HG03521 (cell line): ENCODE results near the gene CD93.

Experiments
- ATAC-seq: cut with Tn5 transposase; IDR thresholded peaks from one replicate; pipeline ENCODE4 v1.9.1; 2021; ENCODE audit warnings: mild to moderate bottlenecking, moderate library complexity; ENCODE audit not compliant: unreplicated experiment

The CD93 gene

DNA sequence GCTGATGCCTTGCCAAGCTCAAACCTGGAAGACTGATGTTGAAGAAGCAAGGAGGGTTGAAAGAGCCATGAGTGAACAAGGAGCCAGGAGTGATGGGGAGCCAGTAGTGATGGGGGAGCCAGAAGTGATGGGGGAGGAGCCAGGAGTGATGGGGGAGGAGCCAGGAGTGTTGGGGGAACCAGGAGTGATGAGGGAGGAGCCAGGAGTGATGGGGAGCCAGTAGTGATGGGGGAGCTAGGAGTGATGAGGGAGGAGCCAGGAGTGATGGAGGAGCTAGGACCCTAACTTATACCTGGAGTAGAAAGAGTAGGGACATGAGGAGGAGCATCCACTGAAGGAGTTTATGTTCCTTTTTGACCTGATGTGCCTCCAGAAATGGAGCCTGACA is 14.6 kb upstream of the CD93 start:
- ATAC-seq: no peak

DNA sequence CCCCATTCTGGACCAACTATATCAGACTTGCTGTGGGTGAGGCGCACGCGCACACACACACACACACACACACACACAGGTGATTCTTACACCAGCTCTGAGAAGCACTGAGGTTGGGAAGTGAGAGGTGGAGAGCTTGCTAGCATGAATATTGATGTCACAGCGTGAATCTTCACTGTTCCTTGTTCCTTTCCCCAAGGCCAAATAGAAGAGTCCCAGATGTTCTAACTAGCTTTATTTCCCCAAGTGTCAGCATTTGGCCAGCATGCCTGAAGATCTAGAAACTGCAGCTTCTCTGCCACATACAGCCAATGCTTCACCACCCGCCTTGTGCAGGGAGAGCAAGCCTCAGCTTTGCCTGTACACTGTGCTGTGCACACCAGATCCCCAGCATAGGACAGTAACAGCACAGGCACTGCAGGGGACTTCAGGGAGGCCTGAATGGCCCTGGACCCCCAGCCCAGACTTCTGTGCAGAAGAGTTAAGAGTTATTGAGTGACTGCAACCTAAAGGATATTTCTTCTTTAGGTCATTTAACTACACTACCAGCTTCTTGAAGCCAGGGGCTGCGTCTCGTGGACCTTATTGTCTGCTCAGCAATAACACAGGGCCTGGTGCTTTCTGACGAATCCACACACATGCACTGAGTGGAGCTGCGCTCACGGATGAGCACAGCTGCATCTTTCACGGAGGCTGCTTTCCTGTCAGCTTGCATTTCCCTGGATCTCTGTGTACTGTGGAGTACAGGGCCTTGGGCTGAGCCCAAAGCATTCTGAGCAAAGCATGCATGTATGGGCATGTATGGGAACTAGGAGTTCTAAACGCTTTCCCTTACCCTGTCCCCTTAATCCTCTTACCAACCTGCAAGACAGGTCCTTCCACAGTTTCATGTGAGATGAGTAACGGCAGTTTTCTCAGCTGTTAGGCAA is 13.9 kb upstream of the CD93 start:
- ATAC-seq: no peak

DNA sequence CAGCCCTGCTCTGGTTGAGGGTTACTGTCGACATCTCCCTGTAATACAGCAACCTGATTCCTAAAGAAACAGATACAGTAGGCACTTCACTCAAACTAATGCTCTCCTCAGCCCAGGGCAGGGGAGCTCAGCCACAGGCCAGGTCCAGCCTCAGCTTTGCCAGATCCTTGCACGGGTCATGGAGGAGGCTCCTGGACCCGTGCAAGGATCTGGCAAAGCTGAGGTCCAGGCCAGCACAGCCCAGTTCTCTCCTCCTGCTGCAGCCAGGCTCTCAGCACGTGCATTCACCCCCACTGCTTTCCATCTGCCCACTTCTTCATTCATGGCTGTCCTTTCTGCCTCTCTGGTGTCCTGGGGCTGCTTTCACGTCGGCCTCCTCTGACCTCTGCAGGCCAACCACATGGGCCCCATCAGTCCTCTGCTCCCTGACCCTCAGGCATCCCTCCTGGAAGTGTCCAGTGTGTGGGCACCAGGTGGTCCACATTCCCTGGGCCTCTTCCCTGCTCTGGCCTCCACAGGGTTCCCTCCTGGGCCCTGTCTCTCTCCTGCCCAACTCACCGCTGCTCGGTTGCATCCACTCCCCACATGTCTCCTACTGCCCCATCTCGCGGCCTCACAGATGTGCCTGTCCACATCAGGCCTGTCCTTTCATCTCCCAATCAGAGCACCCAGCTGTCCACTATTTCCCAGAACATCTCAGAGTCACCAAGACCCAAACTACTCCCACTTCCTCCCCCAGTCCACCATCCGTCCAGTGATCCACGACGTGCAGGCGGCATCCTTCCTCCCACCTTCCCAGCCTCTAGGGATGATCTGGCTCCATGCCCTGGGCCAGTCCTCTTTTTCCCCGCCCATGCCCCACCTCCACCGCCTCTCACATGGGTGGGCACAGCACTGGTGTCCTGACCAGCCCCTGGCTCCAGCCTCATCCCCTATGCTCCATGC is 11.8 kb upstream of the CD93 start:
- ATAC-seq: no peak

DNA sequence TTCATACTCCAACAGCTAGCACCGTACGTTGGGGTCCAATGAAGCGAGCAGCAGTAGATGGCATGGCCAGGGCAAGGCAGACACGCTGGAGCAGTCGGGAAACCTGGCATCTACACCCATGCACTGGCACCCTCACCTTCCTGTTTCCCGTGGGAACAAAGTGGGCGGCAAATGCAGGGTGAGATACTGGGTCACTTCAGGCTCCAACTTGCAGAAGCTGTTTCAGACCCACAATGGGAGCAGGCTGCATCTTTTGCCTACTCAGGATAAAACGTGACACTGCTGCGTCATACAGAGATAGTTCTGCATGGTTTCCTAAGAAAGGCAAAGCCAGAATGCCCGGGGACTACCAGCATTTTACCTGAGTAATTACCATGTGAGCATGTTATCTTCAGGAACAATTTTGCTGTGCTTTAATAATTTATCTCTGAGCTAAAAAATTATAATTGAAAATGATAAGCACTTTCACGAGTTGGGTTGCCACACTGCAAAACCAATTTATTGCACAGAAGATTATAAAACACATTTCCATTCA is 10.9 kb upstream of the CD93 start:
- ATAC-seq: no peak

DNA sequence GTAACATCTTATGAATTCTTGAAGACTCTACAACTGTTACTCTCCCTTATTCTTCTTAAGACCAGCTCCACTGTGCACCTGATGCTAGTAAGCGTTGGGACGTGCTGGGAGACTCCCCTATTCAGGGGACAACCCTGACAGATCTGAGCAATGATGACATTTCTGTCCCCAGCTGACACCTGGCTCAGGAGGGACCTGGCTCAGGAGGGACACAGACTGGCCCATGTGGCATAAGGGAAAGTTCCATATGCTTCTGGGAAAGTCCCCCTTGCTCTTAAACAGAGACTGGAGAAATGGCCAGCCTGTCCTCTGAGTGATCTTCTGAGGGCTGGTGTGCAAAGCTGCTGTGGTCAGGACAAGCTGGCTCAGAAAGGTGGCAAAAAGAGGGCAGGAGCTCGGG is 10.0 kb upstream of the CD93 start:
- no peak for ATAC-seq

DNA sequence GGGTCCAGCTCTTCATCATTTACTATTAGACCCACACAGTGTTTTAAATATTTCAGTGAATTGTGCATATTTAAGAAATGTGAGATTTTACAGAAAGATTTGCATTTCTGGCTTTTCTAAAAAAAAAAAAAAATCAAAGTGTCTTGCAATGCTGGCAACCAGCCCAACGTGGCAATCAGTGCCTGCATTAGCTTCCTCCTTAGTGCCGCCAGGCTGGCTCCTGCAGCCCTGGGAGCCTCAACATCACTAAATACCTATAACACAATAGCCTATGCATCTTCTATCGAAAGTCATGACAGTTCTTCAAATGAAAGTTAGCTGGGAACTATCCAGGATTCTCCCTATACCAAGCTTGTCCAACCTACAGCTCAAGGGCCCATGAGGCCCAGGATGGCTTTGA is 9.4 kb upstream of the CD93 start:
- no peak for ATAC-seq

DNA sequence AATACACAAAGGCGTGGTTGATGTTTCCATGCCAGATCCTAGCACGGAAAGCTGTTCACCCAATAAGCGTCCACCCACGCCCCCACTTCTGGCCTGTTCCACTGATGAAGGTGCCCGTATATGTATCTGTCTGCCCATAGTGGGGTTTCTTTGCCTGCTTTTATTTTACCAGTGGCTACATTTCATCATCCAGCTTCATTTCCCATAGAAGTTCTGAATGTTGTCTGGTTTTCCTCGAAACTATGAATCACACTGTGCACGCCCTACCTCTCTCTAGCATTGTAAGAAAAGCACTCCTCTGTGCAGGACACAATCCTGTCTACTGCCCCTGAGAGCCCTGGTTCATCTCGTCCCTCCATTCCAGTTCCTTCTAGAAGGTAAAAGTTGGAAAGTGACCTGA is 8.8 kb upstream of the CD93 start:
- ATAC-seq: no peak

DNA sequence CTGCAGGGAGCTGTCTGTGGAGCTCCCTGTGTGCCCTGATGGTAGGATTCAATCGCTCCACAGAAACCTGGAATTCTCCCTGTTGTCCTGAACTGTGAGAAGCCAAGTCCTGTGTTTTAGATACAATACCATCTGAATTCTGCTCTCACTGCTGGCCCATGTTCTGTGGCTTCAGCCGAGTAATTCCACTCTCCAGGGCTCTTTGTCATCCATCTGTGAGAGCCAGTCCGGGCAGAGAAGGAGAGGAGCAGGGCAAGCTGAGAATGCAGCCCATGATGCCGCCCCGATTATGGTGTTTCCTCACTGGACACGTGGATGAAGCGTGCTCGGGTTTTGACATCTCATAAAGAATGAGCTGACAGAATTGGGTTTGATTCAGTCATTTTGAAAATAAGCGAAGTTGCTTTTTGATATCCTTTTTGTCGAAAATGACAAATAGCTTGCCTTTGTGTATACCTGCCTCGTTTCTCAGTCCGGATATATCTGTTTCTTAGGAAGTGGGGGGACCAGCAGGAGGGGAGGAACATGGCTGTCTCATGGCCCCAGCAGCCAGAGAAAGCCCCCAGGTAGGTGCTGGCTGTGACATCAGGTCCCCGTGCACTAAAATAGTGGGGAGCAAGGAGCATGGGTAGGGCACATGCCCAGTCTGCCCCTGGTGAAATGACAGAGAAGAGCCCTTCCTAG is 8.2 kb upstream of the CD93 start:
- no peak for ATAC-seq

DNA sequence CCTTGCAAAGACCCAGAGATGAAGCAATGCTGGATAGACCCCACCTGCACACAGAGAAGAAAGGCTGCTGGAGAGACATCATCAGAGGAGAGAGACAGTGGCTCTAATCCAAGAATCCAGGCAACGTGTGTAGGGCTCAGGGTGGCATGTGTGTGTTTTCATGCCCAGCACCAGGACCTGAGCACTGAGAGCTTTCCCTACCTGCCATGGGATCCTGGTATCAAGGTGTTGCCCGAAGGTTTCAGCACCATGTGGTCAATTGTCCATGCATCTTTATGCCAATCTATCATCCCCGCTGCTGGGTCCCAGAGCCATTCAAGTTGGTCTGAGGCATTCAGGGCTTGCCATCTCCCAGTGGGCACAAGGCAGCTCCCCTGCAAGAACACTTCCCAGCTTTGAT is 7.5 kb upstream of the CD93 start:
- ATAC-seq: no peak

DNA sequence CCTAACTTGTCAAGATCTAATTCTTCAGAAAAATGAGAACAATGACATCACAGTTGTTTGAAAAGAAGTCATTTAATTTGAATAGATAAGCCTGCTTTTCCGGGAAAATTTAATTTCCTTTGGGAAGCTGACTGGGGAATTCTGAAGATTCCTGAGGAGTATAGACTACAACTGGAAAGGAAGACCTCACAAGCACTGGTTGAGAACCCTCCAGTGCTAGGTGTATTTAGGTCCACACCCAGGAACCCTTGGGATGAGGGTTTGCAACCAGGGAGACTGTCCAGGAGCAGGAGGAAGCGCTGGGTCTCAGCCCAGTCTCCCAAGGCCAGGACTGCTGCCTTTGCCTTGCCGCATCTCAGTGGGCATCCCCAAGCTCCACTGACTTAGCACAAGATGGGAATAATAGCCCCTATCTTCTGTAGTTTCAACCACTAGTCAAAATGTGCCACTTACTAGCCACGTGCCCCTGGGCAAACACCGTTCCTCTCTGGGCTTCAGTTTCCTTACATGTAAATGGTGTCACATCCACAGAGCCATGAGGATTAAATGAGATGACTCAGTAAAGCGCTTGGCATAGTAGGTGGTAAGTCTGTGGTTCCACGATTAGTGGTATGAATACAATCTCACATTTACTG is 6.9 kb upstream of the CD93 start:
- no peak for ATAC-seq

DNA sequence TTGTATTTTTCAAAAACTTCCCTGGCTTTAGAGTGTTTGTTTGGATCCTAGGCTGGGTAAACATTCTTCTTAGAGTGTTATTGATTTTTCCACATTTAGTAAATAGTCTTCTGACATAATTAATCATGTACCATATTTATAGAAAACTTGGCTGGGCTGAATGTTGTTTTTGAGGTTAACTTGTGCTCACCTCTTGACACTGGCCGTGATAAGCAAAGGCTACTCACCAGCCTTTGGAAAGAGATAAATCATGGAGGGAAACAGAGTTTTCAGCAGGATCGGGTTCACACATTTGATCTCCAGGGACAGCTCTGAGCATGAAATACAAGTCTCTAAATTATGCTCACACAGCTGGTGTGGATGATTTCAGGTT is 6.2 kb upstream of the CD93 start:
- ATAC-seq: no peak

DNA sequence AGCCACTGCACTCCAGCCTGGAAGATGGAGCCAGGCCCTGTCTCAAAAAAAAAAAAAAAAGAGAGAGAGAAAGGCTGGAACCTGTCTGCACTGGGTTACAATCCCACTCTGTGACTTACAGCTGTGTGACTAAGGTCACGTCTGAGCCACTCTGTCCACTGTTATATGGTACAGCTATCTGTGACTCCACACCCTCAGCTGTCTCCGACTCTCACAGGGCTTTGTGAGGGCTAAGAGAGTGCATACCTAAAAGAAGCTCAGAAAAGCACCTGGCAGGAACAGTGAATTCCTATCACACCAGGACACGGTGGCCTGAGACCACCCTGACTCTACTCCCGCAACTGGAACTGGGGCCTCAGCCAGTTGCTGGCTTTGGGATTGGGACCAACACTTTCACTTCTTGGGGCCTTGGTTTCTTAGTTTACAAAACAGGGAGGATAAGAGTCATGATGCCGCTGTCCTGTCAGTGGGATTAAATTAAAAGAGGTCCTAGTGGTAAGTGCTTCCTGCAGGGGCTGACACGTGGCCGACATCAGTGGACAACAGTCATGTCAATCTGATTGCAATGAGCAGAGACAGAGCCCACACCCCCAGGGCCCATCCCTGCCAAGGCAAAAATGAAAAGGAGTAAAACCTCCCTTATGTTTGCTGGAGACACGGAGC is 5.7 kb upstream of the CD93 start:
- ATAC-seq: no peak

DNA sequence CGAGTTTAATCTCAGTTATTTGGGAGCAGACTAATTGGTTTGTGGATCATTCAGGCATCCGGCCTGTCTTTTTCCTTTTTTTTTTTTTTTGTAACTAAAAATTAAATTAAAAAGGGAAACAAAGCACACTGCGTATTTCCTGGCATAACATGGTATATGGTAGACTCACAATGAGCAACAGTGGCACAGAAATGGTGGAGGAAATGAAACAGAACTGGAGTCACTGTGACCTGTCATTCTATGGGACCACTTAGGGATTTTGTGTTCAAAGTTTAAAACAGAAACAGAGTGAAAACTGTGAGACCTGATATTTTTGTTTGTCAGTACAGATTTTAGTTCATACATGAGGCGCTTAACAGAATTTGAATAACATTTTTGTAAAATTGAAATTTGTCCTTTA is 4.8 kb upstream of the CD93 start:
- no peak for ATAC-seq

DNA sequence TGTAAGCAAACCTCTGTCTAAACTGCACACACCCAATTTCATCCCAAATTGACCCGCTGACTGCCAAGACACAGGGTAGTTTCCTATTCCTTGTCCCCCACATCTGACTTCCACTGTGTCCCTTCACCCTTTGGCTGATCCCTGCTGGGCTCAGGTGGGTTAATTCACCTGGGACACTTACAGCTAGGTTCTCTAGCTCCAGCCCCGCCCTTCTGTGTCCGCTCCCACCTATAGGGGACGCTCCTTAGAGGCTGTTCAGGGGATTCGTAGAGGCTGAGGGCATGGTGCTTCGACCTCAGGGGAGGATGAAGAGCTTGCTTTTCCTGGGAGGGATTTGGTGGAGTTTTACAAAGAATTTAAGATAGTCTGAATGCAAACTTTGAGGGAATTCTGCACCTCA is 4.0 kb upstream of the CD93 start:
- ATAC-seq: no peak

DNA sequence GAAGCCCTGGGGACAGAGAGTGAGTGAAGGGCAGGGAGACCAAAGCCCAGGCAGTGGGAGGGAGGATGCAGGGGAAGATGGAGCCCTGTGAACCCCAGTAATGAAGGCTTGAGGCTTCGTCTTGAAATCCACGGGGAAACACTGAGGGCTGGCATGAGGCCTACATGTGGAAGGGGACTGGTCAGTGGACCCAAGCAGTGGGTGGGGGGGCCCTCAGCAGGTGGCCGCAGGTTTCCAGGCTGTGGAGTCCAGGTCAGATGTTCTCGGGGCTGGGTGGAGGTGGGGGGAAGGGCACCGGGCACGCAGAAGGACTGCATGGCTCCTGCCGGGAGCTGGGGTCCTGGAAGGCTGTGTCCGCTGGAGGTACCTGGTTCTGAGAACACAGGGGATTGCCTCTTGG is 2.7 kb upstream of the CD93 start:
- ATAC-seq: no peak

DNA sequence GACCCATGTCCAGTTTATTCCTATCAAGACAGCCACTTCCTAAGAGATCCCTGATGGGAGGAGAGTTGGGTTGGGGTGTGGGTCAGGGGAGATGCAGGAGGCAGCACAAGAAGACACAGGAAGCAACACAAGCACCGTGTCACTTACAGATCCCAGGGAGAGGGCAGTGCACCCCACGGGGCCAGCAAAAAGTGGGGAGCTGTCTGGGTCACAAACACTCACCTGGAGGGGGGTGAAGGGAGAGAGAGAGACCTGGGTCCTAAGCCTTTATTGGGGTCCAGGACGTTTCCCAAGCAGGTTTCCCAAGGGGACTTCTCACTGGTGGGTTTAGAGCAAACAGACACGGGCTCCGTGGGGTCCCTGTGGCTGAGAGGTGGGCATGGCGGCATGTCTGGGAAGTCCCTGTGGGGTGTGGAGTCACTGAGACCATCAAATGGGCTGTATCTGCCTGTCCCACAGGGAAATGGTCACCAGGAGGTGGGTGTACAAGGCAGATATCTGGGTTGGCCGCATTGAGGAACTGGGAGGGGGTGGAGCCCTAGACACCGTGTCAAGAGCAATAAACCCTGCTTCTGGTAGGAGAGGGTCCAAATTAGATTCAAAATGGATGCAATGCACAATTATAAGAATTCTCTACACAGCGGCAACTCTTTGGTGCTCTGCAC is 1.6 kb upstream of the CD93 start:
- ATAC-seq: no peak

DNA sequence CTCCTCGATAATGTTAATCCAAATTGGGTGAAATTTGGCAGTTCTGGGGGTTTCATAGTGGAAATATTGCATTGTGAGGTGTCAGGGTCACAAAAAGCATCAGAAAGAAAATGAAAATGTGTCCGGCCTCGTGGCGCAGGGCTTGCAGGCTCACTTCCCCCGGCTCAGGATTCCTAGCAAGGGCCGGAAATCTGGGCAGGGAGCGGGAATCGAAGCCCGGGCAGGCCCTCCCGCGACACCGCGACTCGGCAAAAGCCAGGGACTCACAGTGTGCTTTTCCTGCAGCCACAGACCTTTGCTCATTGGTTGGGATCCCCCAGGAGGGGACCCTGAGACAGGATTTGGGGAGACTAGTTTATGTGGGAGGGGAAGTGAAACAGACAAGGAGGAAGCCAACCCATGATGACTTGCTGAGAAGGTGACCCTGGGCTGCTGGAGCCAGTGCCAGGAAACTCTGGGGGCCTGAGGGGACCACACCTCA is 847 bp upstream of the CD93 start:
- no peak for ATAC-seq

DNA sequence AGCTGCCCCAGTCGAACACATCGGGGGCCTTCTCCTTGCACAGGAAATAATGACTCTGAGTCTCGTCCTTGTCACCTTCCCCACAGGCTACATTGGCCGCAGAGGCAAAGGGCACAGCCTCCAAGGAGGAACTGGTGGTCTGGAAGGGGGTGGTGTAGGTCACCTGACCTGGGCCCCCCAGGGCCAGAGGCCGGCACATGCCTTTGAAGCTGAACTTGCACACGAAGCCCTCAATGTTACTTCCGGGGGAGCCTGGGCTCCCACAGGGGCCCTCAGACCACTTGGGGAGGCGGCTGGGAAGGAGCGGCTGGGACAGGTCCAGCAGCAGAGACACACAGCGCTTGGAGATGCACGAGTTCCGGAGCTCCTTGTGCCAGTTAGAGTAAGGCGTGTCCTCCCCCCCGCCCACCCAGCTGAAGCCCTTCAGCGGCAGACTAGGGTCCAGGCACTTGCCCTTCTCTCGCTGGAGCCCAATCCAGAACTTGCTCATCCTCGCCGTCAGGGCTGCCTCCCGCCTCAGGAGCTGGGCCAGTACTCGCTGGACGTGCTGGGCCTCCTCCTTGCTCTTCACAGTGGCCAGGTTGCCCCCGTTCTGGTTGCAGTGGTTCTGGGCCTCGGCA is 578 bp downstream of the CD93 start:
- no peak for ATAC-seq

DNA sequence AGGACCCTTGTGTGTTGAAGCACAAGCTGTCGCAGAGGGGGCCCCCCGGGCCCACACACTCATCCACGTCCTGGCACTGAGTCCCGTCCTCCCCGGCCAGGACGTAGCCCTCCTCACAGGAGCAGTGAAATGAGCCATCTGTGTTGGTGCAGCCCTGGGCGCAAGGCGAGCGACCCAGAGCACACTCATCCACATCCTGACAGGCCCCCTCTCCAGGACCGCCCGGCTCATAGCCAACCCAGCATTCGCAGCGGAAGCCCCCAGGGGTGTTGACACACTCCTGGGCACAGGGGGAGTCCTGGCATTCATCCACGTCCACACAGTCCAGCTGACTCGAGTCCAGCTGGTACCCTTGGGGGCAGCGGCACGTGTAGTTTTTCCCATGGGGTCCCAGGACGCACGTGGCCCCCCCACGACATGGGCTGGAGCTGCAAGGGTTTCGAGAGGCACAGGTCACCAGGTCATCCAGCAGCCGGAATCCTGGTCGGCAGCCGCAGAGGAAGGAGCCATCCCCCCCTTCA is 1.2 kb downstream of the CD93 start:
- no peak for ATAC-seq
